Measurements from ENCODE around the gene USP2. TPM values are rescaled to one million over a fixed set of nuclear protein-coding genes. Genes with fewer than 3 reads are reported as not detected.

USP2 gene
- total RNA-seq, 2 experiments from 2014 or later: 0.61 to 0.96 TPM

DNA sequence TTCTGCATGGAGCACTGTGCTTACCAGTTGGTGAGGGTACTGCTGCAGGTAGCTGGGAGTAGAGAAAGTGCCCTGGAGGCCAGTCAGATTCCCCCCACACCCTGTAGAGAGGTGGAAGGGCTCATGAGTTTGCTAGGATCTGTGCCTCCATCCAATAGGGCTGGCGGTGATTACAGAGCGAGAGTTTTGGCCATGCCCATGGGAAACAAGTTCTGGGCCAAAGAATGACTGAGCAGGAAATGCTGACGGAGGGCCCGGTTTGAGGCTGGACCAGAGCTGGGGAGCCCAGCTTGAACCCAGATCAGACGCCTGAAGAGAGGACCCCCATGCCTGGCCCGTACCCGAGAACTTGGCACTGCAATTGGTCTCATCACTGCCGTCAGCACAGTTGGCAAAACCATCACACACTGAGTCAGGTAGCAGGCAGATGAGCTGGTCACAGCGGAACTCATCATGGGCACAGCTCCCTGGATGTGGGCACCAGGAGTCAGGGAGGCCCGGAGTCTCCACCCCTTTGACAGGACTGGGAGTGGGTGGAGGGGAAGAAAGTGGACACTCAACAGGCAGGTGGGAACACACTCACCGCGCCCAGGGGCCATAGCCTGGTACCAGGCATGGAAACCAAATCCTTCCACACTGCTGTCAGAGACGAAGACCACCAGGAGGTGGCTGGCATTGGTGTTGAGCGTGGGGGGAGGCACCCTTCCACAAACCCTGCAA is 37.0 kb downstream of the USP2 start:
- intact Hi-C loops (cut with micrococcal nuclease): no loop called here
- ChIA-PET CTCF (interaction anchor here (0.8 to 4.9 kb wide), 6 partner anchors 12 to 130 kb away, joined by 3 to 37 read pairs (median 4); no protein-coding TSS in a partner anchor), POLR2A (no interaction called here)
- H3K4me3 Mint-ChIP-seq: no peak overlapping the region
- no peaks in the 10 kb centered on the region for H3K9me3 Mint-ChIP-seq
- no peak for DNase-seq
- TF ChIP-seq, protein P1, sequence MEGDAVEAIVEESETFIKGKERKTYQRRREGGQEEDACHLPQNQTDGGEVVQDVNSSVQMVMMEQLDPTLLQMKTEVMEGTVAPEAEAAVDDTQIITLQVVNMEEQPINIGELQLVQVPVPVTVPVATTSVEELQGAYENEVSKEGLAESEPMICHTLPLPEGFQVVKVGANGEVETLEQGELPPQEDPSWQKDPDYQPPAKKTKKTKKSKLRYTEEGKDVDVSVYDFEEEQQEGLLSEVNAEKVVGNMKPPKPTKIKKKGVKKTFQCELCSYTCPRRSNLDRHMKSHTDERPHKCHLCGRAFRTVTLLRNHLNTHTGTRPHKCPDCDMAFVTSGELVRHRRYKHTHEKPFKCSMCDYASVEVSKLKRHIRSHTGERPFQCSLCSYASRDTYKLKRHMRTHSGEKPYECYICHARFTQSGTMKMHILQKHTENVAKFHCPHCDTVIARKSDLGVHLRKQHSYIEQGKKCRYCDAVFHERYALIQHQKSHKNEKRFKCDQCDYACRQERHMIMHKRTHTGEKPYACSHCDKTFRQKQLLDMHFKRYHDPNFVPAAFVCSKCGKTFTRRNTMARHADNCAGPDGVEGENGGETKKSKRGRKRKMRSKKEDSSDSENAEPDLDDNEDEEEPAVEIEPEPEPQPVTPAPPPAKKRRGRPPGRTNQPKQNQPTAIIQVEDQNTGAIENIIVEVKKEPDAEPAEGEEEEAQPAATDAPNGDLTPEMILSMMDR (IDR thresholded peaks at IDR 0.05): no peak
- no peak for ATAC-seq
- H3K4me1 Mint-ChIP-seq (ENCODE audit: low read depth): peaks cover 8% of the 10 kb centered on the region
- H3K27me3 Mint-ChIP-seq: peaks cover 23% of the 10 kb centered on the region
- peaks cover under 1% of the 10 kb centered on the region for H3K36me3 Mint-ChIP-seq (ENCODE audit: low read depth)
- H3K27ac Mint-ChIP-seq: no peak overlapping the region

DNA sequence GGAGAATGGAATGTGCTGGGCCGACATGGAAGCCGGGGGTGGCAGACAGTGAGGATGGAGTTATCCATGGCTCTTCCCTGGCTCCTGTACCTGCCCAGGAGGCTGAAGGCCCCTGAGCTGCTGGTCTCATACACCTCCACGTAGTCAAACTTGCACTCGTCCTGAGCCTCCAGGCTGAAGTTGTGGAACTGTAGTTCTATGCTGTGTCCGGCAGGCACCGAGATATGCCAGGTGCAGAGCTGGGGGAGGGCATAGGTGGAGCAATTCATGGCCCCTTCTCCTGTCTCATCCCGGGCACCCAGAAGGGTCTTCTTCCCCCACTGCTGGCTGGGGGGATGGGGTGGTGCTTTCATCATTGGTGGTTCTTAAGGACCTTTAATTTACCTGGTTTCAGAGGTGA is 37.8 kb downstream of the USP2 start:
- DNase-seq (no peak), ATAC-seq (no peak)
- TF ChIP-seq, protein P1 (IDR thresholded peaks at IDR 0.05): no peak
- Mint-ChIP-seq H3K27ac (no peak overlapping the region), H3K9me3 (no peaks in the 10 kb centered on the region), H3K4me1 (ENCODE audit: low read depth) (peaks cover 15% of the 10 kb centered on the region), H3K36me3 (ENCODE audit: low read depth) (peaks cover 5% of the 10 kb centered on the region), H3K4me3 (no peak overlapping the region), H3K27me3 (peaks cover 30% of the 10 kb centered on the region)
- ChIA-PET CTCF (interaction anchor here (0.8 to 4.9 kb wide), 6 partner anchors 13 to 131 kb away, joined by 3 to 37 read pairs (median 5); partner anchors contain the start of gene USP2), POLR2A (no interaction called here)
- intact Hi-C loops (cut with micrococcal nuclease): no loop called here

DNA sequence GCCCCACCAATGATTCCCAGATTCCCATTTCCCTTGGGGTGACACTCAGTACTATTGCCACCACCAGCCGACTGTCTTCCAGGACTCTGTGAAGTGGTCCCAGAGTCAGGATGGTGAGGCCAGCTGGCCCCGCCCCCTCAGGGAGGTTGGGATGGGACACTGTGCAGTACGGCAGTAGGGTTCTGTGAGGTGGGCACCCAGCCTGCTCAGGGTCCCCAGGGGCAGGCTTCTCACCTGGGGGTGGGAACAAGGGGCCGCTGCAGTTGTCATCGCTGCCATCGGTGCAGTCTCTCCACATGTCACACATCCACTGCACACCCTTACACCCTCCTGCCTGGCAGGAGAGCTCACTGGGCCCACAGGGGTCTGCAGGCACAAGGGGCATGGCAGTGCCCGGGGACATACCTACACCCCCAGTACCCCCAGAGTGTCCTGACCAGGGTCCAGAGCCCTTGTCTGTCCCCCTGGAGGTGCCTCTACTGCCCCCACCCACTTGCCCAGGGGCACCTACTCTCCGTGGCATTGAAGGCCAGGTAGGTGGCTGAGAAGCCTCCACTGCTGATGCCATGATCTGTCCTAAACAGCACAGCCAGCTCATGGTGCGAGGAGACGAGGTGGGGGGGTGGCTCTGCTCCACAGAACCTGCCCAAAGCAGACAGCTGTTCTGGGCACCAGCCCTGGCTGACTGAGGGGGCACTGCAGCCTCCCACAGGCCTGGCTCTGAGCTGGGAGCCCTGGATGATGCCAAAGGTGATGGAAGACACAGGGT is 38.9 kb downstream of the USP2 start:
- Mint-ChIP-seq H3K9me3 (no peaks in the 10 kb centered on the region), H3K36me3 (ENCODE audit: low read depth) (peaks cover 7% of the 10 kb centered on the region), H3K4me1 (ENCODE audit: low read depth) (peaks cover 21% of the 10 kb centered on the region), H3K27ac (no peak overlapping the region), H3K27me3 (peaks cover 33% of the 10 kb centered on the region), H3K4me3 (no peak overlapping the region)
- DNase-seq (no peak), ATAC-seq (no peak)
- TF ChIP-seq, protein P1 (IDR thresholded peaks at IDR 0.05): no peak
- intact Hi-C loops (cut with micrococcal nuclease): no loop called here
- ChIA-PET POLR2A (interaction anchor here (1.0 kb wide), 1 partner anchor 11 kb away, joined by 3 read pairs; no protein-coding TSS in a partner anchor), CTCF (interaction anchor here (1.6 to 3.2 kb wide), 3 partner anchors 14 to 39 kb away, joined by 6 to 30 read pairs (median 8); partner anchors contain the start of gene USP2)

DNA sequence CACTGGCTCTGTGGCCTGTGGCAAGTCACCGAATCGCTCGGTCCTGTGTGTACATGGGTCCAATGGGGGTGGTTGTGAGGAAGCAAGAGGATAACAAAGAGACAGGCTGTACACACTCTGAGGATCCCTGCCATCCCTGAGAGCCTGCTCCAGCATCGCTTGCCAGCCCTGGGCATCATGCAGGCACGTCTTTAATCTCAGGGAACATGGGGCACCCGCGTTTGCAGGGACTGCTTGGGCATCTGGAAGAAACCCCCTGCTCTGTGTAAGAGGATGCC is 39.5 kb downstream of the USP2 start:
- ChIA-PET CTCF (interaction anchor here (1.3 to 3.2 kb wide), 2 partner anchors 15 to 21 kb away, joined by 3 to 30 read pairs; no protein-coding TSS in a partner anchor), POLR2A (no interaction called here)
- H3K4me1 Mint-ChIP-seq (ENCODE audit: low read depth): peaks cover 27% of the 10 kb centered on the region

More for the DNA sequence above, 39.5 kb downstream of the USP2 start:
- TF ChIP-seq, protein P1 (IDR thresholded peaks at IDR 0.05): no peak
- H3K36me3 Mint-ChIP-seq (ENCODE audit: low read depth): peaks cover 10% of the 10 kb centered on the region
- ATAC-seq (no peak), DNase-seq (no peak)
- H3K4me3 Mint-ChIP-seq: no peak overlapping the region
- intact Hi-C loops (cut with micrococcal nuclease): no loop called here
- H3K27me3 Mint-ChIP-seq: peaks cover 31% of the 10 kb centered on the region
- no peaks in the 10 kb centered on the region for H3K9me3 Mint-ChIP-seq
- no peak overlapping the region for H3K27ac Mint-ChIP-seq
